Liver (tissue), 9 donors: ENCODE measurements around the gene TACR2. TPM values are rescaled to one million over a fixed set of nuclear protein-coding genes. Genes with fewer than 3 reads are reported as not detected.

Source experiments
- DNase-seq: peaks from one replicate; pipeline ENCODE4 v3.0.0-alpha.2; 2017; ENCODE audit warnings: low spot score
- H3K27ac ChIP-seq, 2 donors: one replicate each; pipeline ENCODE4 v1.7.0; 2013; ENCODE audit warnings: inconsistent platforms in 2 of 2, low read length in 2 of 2, control low read depth in 1 of 2, low read depth in 1 of 2, mild to moderate bottlenecking in 1 of 2
- H3K27me3 ChIP-seq, 4 donors: one replicate each; pipeline versions ENCODE4 v1.6.1 to v1.7.0; 2013; ENCODE audit warnings: low read length in 3 of 4, inconsistent platforms in 1 of 4, mild to moderate bottlenecking in 1 of 4, moderate library complexity in 1 of 4; ENCODE audit not compliant: control insufficient read depth in 4 of 4, insufficient read depth in 4 of 4
- H3K36me3 ChIP-seq, 4 donors: one replicate each; pipeline versions ENCODE4 v1.6.1 to v1.7.0; 2013; ENCODE audit warnings: low read length in 3 of 4, mild to moderate bottlenecking in 3 of 4, low read depth in 1 of 4, moderate library complexity in 1 of 4; ENCODE audit not compliant: control insufficient read depth in 4 of 4, insufficient read depth in 3 of 4
- H3K4me1 ChIP-seq, 4 donors: one replicate each; pipeline versions ENCODE4 v1.6.1 to v1.7.0; 2013; ENCODE audit warnings: low read length in 3 of 4, mild to moderate bottlenecking in 3 of 4, moderate library complexity in 1 of 4; ENCODE audit not compliant: control insufficient read depth in 4 of 4, insufficient read depth in 4 of 4
- H3K4me3 ChIP-seq, 3 donors: one replicate each; pipeline versions ENCODE4 v1.6.1 to v1.7.0; 2013; ENCODE audit warnings: low read length in 3 of 3, control low read depth in 1 of 3, low read depth in 1 of 3, mild to moderate bottlenecking in 1 of 3
- H3K9ac ChIP-seq, 2 donors: one replicate each; pipeline ENCODE4 v1.7.0; 2013; ENCODE audit warnings: low read length in 2 of 2, mild to moderate bottlenecking in 2 of 2, moderate library complexity in 2 of 2, control low read depth in 1 of 2, low read depth in 1 of 2
- H3K9me3 ChIP-seq, 4 donors: one replicate each; pipeline versions ENCODE4 v1.6.1 to v1.7.0; 2013; ENCODE audit warnings: low read length in 3 of 4; ENCODE audit not compliant: control insufficient read depth in 4 of 4
- ATF3 ChIP-seq: IDR thresholded peaks from 2 replicates; pipeline ENCODE4 v1.6.1; 2016; ENCODE audit warnings: antibody characterized with exemption
- EGR1 ChIP-seq, 2 donors: IDR thresholded peaks; 2 replicates each; pipeline ENCODE4 v1.6.1; 2016 to 2018; ENCODE audit warnings: antibody characterized with exemption in 2 of 2, low read depth in 2 of 2
- FOXA1 ChIP-seq: IDR thresholded peaks from 2 replicates; pipeline ENCODE4 v1.6.1; 2016; ENCODE audit warnings: antibody characterized with exemption
- GABPA ChIP-seq, 2 donors: IDR thresholded peaks in 1 of 2; conservative IDR thresholded peaks in 1 of 2; 2 replicates each; pipeline ENCODE4 v1.6.1; 2016; ENCODE audit warnings: antibody characterized with exemption in 2 of 2, mild to moderate bottlenecking in 1 of 2, moderate library complexity in 1 of 2
- HNF4A ChIP-seq, 2 donors: conservative IDR thresholded peaks; 2 replicates each; pipeline ENCODE4 v1.6.1; 2016; ENCODE audit warnings: antibody characterized with exemption in 2 of 2, mild to moderate bottlenecking in 2 of 2
- HNF4G ChIP-seq: IDR thresholded peaks from 2 replicates; pipeline ENCODE4 v1.6.1; 2016; ENCODE audit warnings: antibody characterized with exemption
- JUND ChIP-seq, 2 donors: IDR thresholded peaks; 2 replicates each; pipeline ENCODE4 v1.6.1; 2016; ENCODE audit warnings: antibody characterized with exemption in 2 of 2
- NR2F2 ChIP-seq: IDR thresholded peaks from 2 replicates; pipeline ENCODE4 v1.6.1; 2016; ENCODE audit warnings: antibody characterized with exemption
- RAD21 ChIP-seq, 2 donors: IDR thresholded peaks; 2 replicates each; pipeline ENCODE4 v1.6.1; 2016; ENCODE audit warnings: antibody characterized with exemption in 2 of 2, mild to moderate bottlenecking in 2 of 2
- REST ChIP-seq: IDR thresholded peaks from 2 replicates; pipeline ENCODE4 v1.6.1; 2016; ENCODE audit warnings: antibody characterized with exemption, mild to moderate bottlenecking
- RXRA ChIP-seq, 2 donors: IDR thresholded peaks; 2 replicates each; pipeline ENCODE4 v1.6.1; 2017 to 2018; ENCODE audit warnings: antibody characterized with exemption in 2 of 2, mild to moderate bottlenecking in 1 of 2
- SP1 ChIP-seq: IDR thresholded peaks from 2 replicates; pipeline ENCODE4 v1.6.1; 2018; ENCODE audit warnings: antibody characterized with exemption, mild to moderate bottlenecking
- TAF1 ChIP-seq: conservative IDR thresholded peaks from 2 replicates; pipeline ENCODE4 v1.6.1; 2016; ENCODE audit warnings: antibody characterized with exemption, mild to moderate bottlenecking
- WGBS: extraction: QIAGEN DNeasy Blood & Tissue Kit; methylation state at CpG from one replicate; pipeline ENCODE4 v1.1.7; 2013; 5-methylcytosine and 5-hydroxymethylcytosine counted together
- polyA plus RNA-seq, 2 donors: library from polyadenylated mRNA; stranded (reverse) in 1 of 2; unstranded in 1 of 2; fragments of 200-250 nt in 1 of 2; fragments of >200 nt in 1 of 2; fragmentation: Nextera tagmentation in 1 of 2; extraction: Ambion mirVana in 1 of 2; gene quantifications; one replicate each; pipeline versions ENCODE4 v1.2.1 to v1.2.3, GENCODE V29; 2013 to 2015
- total RNA-seq, 2 donors: library from RNA; depleted of rRNA; stranded (reverse); fragments of >200 nt; gene quantifications; one replicate each; pipeline ENCODE4 v1.2.3, GENCODE V29; 2014
- TF ChIP-seq, protein P1 (sequence below): fragments of 150-350 bp; IDR thresholded peaks from 2 replicates; pipeline ENCODE4 v1.5.1; 2017; ENCODE audit warnings: improper control_type of control experiment, low read depth, low read length; ENCODE audit not compliant: missing input control
- donor health status: healthy.
- donor health status: healthy.
- donor health status: healthy.
- donor health status: healthy.
- donor health status: healthy.

The TACR2 gene
- total and polyA plus RNA-seq, 4 donors: 0.08 to 0.18 (median 0.12) TPM; not detected in 1

- Histone ChIP-seq H3K4me3 (no peak overlapping the region), H3K27me3 (no peaks in the 10 kb centered on the region), H3K4me1 (peaks cover 0 to 4% (median 2%) of the 10 kb centered on the region in 4 donors), H3K27ac (no peak overlapping the region), H3K9ac (no peak overlapping the region), H3K36me3 (no peaks in the 10 kb centered on the region), H3K9me3 (no peaks in the 10 kb centered on the region)
- peak; percentile 50 for DNase-seq
- WGBS: 17% methylated on average over 13 of the region's 13 CpGs
- TF ChIP-seq, protein P1, sequence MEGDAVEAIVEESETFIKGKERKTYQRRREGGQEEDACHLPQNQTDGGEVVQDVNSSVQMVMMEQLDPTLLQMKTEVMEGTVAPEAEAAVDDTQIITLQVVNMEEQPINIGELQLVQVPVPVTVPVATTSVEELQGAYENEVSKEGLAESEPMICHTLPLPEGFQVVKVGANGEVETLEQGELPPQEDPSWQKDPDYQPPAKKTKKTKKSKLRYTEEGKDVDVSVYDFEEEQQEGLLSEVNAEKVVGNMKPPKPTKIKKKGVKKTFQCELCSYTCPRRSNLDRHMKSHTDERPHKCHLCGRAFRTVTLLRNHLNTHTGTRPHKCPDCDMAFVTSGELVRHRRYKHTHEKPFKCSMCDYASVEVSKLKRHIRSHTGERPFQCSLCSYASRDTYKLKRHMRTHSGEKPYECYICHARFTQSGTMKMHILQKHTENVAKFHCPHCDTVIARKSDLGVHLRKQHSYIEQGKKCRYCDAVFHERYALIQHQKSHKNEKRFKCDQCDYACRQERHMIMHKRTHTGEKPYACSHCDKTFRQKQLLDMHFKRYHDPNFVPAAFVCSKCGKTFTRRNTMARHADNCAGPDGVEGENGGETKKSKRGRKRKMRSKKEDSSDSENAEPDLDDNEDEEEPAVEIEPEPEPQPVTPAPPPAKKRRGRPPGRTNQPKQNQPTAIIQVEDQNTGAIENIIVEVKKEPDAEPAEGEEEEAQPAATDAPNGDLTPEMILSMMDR: peak; percentile 41
- peak; percentile 71 to 76 for TF ChIP-seq RAD21 (IDR thresholded peaks at IDR 0.05)
- no peak for TF ChIP-seq RXRA (IDR thresholded peaks at IDR 0.05)
- no peak for TF ChIP-seq HNF4G
These were observed 3.4 kb downstream of the TACR2 start for GRCh38 chr10:69413221-69413865.

DNA sequence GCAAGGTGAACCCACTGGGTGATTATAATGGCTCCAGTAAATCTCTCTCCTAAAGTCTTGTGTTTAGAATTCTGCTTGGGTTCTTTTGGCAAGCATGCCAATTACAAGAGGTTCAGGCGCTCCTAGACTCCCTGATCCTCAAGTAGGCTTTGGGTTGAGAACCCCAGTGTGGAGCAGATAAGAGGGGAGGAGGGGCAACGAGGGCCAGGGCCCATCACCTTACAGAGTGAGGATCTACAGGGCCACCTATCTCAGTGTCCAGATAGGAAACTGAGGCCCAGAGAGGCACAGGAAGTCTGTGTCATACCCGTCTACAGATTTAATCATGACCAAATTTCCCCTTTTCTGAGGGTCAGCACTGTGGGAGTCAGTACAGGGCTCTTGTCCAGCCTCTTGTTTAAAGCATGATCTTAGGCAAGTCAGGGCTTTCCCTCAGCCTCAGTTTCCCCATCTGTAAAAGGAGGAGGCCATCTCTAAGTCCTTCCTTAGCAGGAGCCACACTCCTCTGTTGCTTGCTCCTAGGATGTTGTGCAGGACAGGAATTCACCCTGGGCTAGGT, 4.4 kb downstream of the TACR2 start:
- 72% methylated on average over 3 of the region's 3 CpGs for WGBS
- DNase-seq: no peak
- no peak overlapping the region for H3K9ac ChIP-seq
- no peaks in the 10 kb centered on the region for H3K9me3 ChIP-seq
- no peak overlapping the region for H3K4me3 ChIP-seq
- TF ChIP-seq EGR1 (IDR thresholded peaks at IDR 0.05; ENCODE audit: low read depth in 2 of 2) (no peak), ATF3 (no peak), REST (no peak), HNF4A (conservative IDR thresholded peaks at IDR 0.05) (no peak), JUND (IDR thresholded peaks at IDR 0.05) (no peak), TAF1 (no peak), FOXA1 (no peak), GABPA (IDR thresholded peaks at IDR 0.05 in 1 of 2, conservative IDR thresholded peaks at IDR 0.05 in 1 of 2) (no peak), HNF4G (no peak), NR2F2 (no peak), SP1 (no peak), RAD21 (IDR thresholded peaks at IDR 0.05) (no peak)
- TF ChIP-seq, protein P1: no peak
- H3K4me1 ChIP-seq: peaks cover 0 to 4% (median 2%) of the 10 kb centered on the region in 4 donors
- H3K36me3 ChIP-seq: no peaks in the 10 kb centered on the region
- no peaks in the 10 kb centered on the region for H3K27me3 ChIP-seq
- H3K27ac ChIP-seq: no peak overlapping the region
